Suprapubic skin (tissue), 4 donors: ENCODE measurements around the gene ACAD11.

Source experiments
- EP300 ChIP-seq: sonication (generic); formaldehyde crosslinking; IDR thresholded peaks from one replicate; pipeline ENCODE4 v1.6.1; 2017; ENCODE audit warnings: antibody characterized with exemption
- POLR2A ChIP-seq, 2 donors: fragments of 450-650 bp; IDR thresholded peaks; one replicate each; pipeline ENCODE4 v1.6.1; 2017; ENCODE audit warnings: antibody characterized with exemption in 2 of 2, mild to moderate bottlenecking in 2 of 2, moderate library complexity in 2 of 2
- POLR2AphosphoS5 ChIP-seq, 3 donors: sonication (generic); formaldehyde crosslinking; IDR thresholded peaks; one replicate each; pipeline ENCODE4 v1.6.1; 2017; ENCODE audit warnings: antibody characterized with exemption in 3 of 3

DNA sequence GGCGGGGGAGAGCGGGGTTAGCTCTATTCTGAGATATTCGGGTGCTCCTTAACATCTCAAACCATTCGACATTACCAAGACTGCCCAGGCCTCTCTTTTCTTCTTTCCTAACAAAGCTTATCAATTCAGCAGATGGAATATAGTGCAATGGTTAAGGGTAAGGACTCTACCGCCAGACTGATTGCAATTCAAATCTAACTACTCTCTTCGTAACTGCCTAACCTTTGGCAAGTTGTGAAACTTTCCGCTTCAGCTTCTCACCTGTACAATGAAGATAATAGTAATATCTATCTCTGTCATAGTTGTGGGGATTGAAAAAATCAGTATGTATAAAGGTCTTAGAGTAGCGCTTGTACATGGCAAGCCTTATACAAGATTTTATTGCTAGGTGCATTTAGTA lies 1.5 kb upstream of the ACAD11 start:
- TF ChIP-seq POLR2AphosphoS5 (IDR thresholded peaks at IDR 0.05), result no peak
- TF ChIP-seq EP300, result no peak
- TF ChIP-seq POLR2A (IDR thresholded peaks at IDR 0.05), result no peak
